BE2C (cell line): ENCODE data around the gene RNF19B. TPM values are rescaled to one million over a fixed set of nuclear protein-coding genes. Genes with fewer than 3 reads are reported as not detected.

ENCODE experiments used
- DNase-seq: peaks from one replicate; pipeline ENCODE4 v3.0.0-alpha.2; 2020
- H3K27me3 ChIP-seq: fragments of 250-450 bp; sonication (Bioruptor Pico); 2 replicates; pipeline ENCODE4 v1.5.1; 2020; ENCODE audit warnings: mild to moderate bottlenecking
- H3K36me3 ChIP-seq: fragments of 250-450 bp; sonication (Bioruptor Pico); 2 replicates; pipeline ENCODE4 v1.5.1; 2020; ENCODE audit warnings: mild to moderate bottlenecking
- H3K4me1 ChIP-seq: fragments of 250-450 bp; sonication (Bioruptor Pico); 2 replicates; pipeline ENCODE4 v1.5.1; 2020
- H3K4me3 ChIP-seq: 2 replicates; pipeline ENCODE4 v1.5.1; 2011; ENCODE audit warnings: low read depth, low read length
- H3K9me3 ChIP-seq: fragments of 250-450 bp; sonication (Bioruptor Pico); 2 replicates; pipeline ENCODE4 v1.5.1; 2020
- CTCF ChIP-seq: IDR thresholded peaks from 2 replicates; pipeline ENCODE4 v1.5.1; 2012; ENCODE audit warnings: mild to moderate bottlenecking, low read depth, low read length
- polyA plus RNA-seq: library from polyadenylated mRNA; unstranded; fragments of >200 nt; gene quantifications from one replicate; pipeline ENCODE4 v1.2.1, GENCODE V29; 2012; ENCODE audit warnings: low read depth, missing spikeins; ENCODE audit not compliant: insufficient read length, insufficient read depth

RNF19B gene
- 7.0 TPM for polyA plus RNA-seq

GRCh38 chr1:32964461-32965250, at the start of gene RNF19B:
Gene RNF19B, minus strand, starts transcription at chr1:32964809. Its CDS starts 124 bp downstream, at chr1:32964685.
- no peak for TF ChIP-seq CTCF
- Histone ChIP-seq H3K36me3 (no peaks in the 10 kb centered on the region), H3K9me3 (no peaks in the 10 kb centered on the region), H3K27me3 (no peaks in the 10 kb centered on the region), H3K4me1 (no peaks in the 10 kb centered on the region), H3K4me3 (peak within 1 kb of the TSS; percentile 58)
- DNase-seq, result peak; percentile 89

GRCh38 chr1:33013791-33014190, 49.2 kb upstream of the RNF19B start:
- Histone ChIP-seq H3K4me3 (no peak overlapping the region), H3K9me3 (no peaks in the 10 kb centered on the region), H3K4me1 (no peaks in the 10 kb centered on the region), H3K27me3 (no peaks in the 10 kb centered on the region), H3K36me3 (peaks cover 18% of the 10 kb centered on the region)
- TF ChIP-seq CTCF, result no peak
- no peak for DNase-seq

- peaks cover 22% of the 10 kb centered on the region for H3K36me3 ChIP-seq
- no peak for TF ChIP-seq CTCF
- no peaks in the 10 kb centered on the region for H3K27me3 ChIP-seq
- no peak for DNase-seq
- H3K4me1 ChIP-seq, result no peaks in the 10 kb centered on the region
- H3K9me3 ChIP-seq, result no peaks in the 10 kb centered on the region
- H3K4me3 ChIP-seq, result no peak overlapping the region
These were observed 47.6 kb upstream of the RNF19B start for GRCh38 chr1:33012165-33012564.

- peaks cover 22% of the 10 kb centered on the region for H3K36me3 ChIP-seq
- no peaks in the 10 kb centered on the region for H3K4me1 ChIP-seq
- H3K4me3 ChIP-seq, result no peak overlapping the region
- TF ChIP-seq CTCF, result no peak
- H3K27me3 ChIP-seq, result no peaks in the 10 kb centered on the region
- no peak for DNase-seq
- H3K9me3 ChIP-seq, result no peaks in the 10 kb centered on the region
These were observed 46.5 kb upstream of the RNF19B start for GRCh38 chr1:33010932-33011731.

- no peaks in the 10 kb centered on the region for H3K4me1 ChIP-seq
- no peaks in the 10 kb centered on the region for H3K9me3 ChIP-seq
- peaks cover 22% of the 10 kb centered on the region for H3K36me3 ChIP-seq
These were observed 45.0 kb upstream of the RNF19B start for GRCh38 chr1:33009561-33009960.

More at GRCh38 chr1:33009561-33009960, 45.0 kb upstream of the RNF19B start:
- H3K4me3 ChIP-seq, result no peak overlapping the region
- TF ChIP-seq CTCF, result no peak
- no peaks in the 10 kb centered on the region for H3K27me3 ChIP-seq
- no peak for DNase-seq
